GM23248 (cell line): ENCODE results near the gene SPATA16. TPM values are rescaled to one million over a fixed set of nuclear protein-coding genes. Genes with fewer than 3 reads are reported as not detected.

Experiments
- DNase-seq: peaks from one replicate; pipeline ENCODE4 v3.0.0-alpha.2; 2015
- H2AFZ ChIP-seq: fragments of 200-600 bp; sonication (generic); 2 replicates; pipeline ENCODE4 v1.6.1; 2016; ENCODE audit warnings: antibody characterized with exemption
- H3F3A ChIP-seq: fragments of 200-600 bp; sonication (generic); 2 replicates; pipeline ENCODE4 v1.6.1; 2016; ENCODE audit warnings: mild to moderate bottlenecking, antibody characterized with exemption, mixed run types; ENCODE audit not compliant: insufficient read depth
- H3K27ac ChIP-seq: fragments of 200-600 bp; sonication (generic); 2 replicates; pipeline ENCODE4 v1.5.1; 2016; ENCODE audit warnings: mild to moderate bottlenecking
- H3K27me3 ChIP-seq: fragments of 200-600 bp; sonication (generic); replicated peaks from 2 replicates; pipeline ENCODE4 v1.6.1; 2016; ENCODE audit warnings: mild to moderate bottlenecking; ENCODE audit not compliant: insufficient read depth
- H3K36me3 ChIP-seq: fragments of 200-600 bp; sonication (generic); 2 replicates; pipeline ENCODE4 v1.6.1; 2016; ENCODE audit warnings: low read depth, mild to moderate bottlenecking
- H3K4me1 ChIP-seq: fragments of 200-600 bp; sonication (generic); 2 replicates; pipeline ENCODE4 v1.6.1; 2016; ENCODE audit warnings: mild to moderate bottlenecking; ENCODE audit not compliant: insufficient read depth
- H3K4me2 ChIP-seq: fragments of 200-600 bp; sonication (generic); one replicate; pipeline ENCODE4 v1.6.1; 2016; ENCODE audit warnings: mild to moderate bottlenecking; ENCODE audit not compliant: unreplicated experiment
- H3K4me3 ChIP-seq: fragments of 200-600 bp; sonication (generic); 2 replicates; pipeline ENCODE4 v1.5.1; 2016; ENCODE audit warnings: mild to moderate bottlenecking
- H3K79me2 ChIP-seq: fragments of 200-600 bp; sonication (generic); 2 replicates; pipeline ENCODE4 v1.6.1; 2016; ENCODE audit warnings: mild to moderate bottlenecking; ENCODE audit not compliant: insufficient read depth
- H3K9ac ChIP-seq: fragments of 200-600 bp; sonication (generic); 2 replicates; pipeline ENCODE4 v1.6.1; 2016; ENCODE audit warnings: mild to moderate bottlenecking
- H3K9me2 ChIP-seq: fragments of 200-600 bp; sonication (generic); 2 replicates; pipeline ENCODE4 v1.6.1; 2016; ENCODE audit warnings: mixed run types, mild to moderate bottlenecking, moderate library complexity; ENCODE audit not compliant: insufficient read depth
- H3K9me3 ChIP-seq: fragments of 200-600 bp; sonication (generic); one replicate; pipeline ENCODE4 v1.6.1; 2017; ENCODE audit warnings: low read depth
- H4K20me1 ChIP-seq: fragments of 200-600 bp; sonication (generic); 2 replicates; pipeline ENCODE4 v1.6.0; 2016; ENCODE audit not compliant: insufficient read depth
- EZH2 ChIP-seq: fragments of 200-600 bp; sonication (generic); IDR thresholded peaks from 2 replicates; pipeline ENCODE4 v1.6.1; 2018; ENCODE audit warnings: antibody characterized with exemption, mild to moderate bottlenecking; ENCODE audit not compliant: insufficient read depth, poor library complexity, severe bottlenecking
- EZH2phosphoT487 ChIP-seq: fragments of 200-600 bp; sonication (generic); IDR thresholded peaks from 2 replicates; pipeline ENCODE4 v1.6.1; 2018; ENCODE audit warnings: antibody characterized with exemption, moderate library complexity, mild to moderate bottlenecking, low read depth; ENCODE audit not compliant: insufficient read depth
- WGBS, 2 experiments: methylation state at CpG; one replicate each; pipeline ENCODE4 v1.1.6; 2015 to 2017; ENCODE audit warnings: low lambda C conversion rate in 2 of 2, low coverage in 1 of 2; ENCODE audit errors: missing lambda C conversion rate in 2 of 2; 5-methylcytosine and 5-hydroxymethylcytosine counted together
- in situ Hi-C: fragments of 300-500 bp; cut with MboI; formaldehyde crosslinking; loops from 2 replicates; pipeline ENCODE4 v1.15.0; 2020
- polyA plus RNA-seq: library from polyadenylated mRNA; unstranded; fragments of >200 nt; fragmentation: Nextera tagmentation; extraction: Ambion mirVana; gene quantifications from 2 replicates; pipeline ENCODE4 v1.2.1, GENCODE V29; 2016
- total RNA-seq: library from RNA; depleted of rRNA; stranded (reverse); fragments of >200 nt; shearing (Covaris generic); gene quantifications from 2 replicates; pipeline ENCODE4 v1.2.3, GENCODE V29; 2014

SPATA16 gene
- total and polyA plus RNA-seq, 2 experiments from 2014 or later = not detected

DNA sequence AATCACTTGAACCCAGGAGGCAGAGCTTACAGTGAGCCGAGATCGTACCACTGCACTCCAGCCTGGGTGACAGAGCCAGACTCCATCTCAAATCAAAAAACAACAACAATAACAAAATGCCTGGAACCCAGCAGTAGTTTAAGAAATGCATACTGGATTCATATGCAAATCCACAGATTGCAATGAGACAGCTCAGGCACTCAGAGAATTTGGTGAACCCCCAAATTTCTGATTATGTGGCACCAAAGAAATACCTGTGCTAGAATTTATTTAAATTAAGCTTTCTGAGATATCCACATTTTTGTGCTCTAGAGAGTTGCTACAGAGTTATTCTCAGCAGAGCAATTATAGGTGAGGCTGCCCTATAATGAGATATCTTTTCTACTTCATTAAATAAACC lies 29.7 kb downstream of the SPATA16 start:
- no peaks in the 10 kb centered on the region for H3K9me3 ChIP-seq
- no peaks in the 10 kb centered on the region for H3K9me2 ChIP-seq
- H3K4me1 ChIP-seq = no peaks in the 10 kb centered on the region
- H3K4me3 ChIP-seq = no peak overlapping the region
- WGBS, 2 experiments = 58 to 64% methylated on average over 2 of the region's 2 CpGs
- no peak overlapping the region for H3K4me2 ChIP-seq
- H3K27ac ChIP-seq = no peak overlapping the region
- H4K20me1 ChIP-seq = no peaks in the 10 kb centered on the region
- no peaks in the 10 kb centered on the region for H3K27me3 ChIP-seq
- H2AFZ ChIP-seq = no peak overlapping the region
- no peak for DNase-seq
- H3K79me2 ChIP-seq = no peaks in the 10 kb centered on the region
- in situ Hi-C loops = no loop called here
- no peaks in the 10 kb centered on the region for H3F3A ChIP-seq
- TF ChIP-seq EZH2 = no peak
- TF ChIP-seq EZH2phosphoT487 = no peak
- no peak overlapping the region for H3K9ac ChIP-seq
- H3K36me3 ChIP-seq = no peaks in the 10 kb centered on the region

DNA sequence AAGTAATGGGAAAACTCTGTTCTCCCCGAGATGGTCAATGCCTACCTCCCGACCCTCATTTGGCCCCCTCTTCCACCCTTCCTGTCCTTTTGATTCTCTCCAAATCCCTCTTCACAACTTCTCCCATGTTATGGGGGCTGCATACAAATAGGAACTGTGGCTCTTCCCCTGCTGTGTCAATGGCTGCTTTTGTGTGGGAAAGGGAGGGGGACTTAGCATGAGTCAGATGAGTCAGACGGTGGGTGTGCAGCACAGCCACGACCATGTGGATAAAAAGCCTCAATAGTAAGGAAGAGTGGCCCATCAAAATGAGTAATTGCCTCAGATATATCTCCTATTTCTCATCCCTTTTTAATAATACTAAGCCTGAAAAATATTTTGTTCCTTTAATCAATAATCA lies 31.9 kb downstream of the SPATA16 start:
- TF ChIP-seq EZH2 (no peak), EZH2phosphoT487 (no peak)
- 6 to 17% methylated on average over 4 of the region's 4 CpGs for WGBS, 2 experiments
- Histone ChIP-seq H3K4me3 (no peak overlapping the region), H3K36me3 (no peaks in the 10 kb centered on the region), H3K27me3 (no peaks in the 10 kb centered on the region), H4K20me1 (no peaks in the 10 kb centered on the region), H3K4me1 (no peaks in the 10 kb centered on the region), H3K27ac (no peak overlapping the region), H3K9ac (no peak overlapping the region), H2AFZ (no peak overlapping the region), H3F3A (no peaks in the 10 kb centered on the region), H3K79me2 (no peaks in the 10 kb centered on the region), H3K9me2 (no peaks in the 10 kb centered on the region), H3K4me2 (no peak overlapping the region), H3K9me3 (no peaks in the 10 kb centered on the region)
- in situ Hi-C loops = no loop called here
- DNase-seq = no peak

DNA sequence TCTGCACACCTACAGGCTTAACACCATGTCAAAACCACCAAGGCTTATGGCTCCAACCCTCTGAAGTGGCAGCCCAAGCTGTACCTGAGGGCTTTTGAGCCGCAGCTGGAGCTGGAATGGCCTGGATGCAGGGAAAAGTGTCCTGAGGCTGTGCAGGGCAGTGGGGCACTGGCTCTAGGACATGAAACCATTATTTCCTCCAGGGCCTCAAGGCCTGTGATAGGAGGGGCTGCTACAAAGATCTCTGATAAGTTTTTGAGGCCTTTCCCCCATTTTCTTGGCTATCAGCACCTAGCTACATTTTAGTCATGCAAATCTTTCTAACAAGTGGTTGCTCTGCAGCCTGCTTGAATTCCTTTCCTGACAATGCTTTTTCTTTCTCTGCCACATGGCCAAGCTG lies 37.6 kb downstream of the SPATA16 start:
- Histone ChIP-seq H3K27ac (no peak overlapping the region), H3K4me1 (no peaks in the 10 kb centered on the region), H3K36me3 (no peaks in the 10 kb centered on the region), H3K4me2 (no peak overlapping the region), H3K27me3 (no peaks in the 10 kb centered on the region), H3K9me2 (no peaks in the 10 kb centered on the region), H3K9ac (no peak overlapping the region), H3F3A (no peaks in the 10 kb centered on the region), H3K79me2 (no peaks in the 10 kb centered on the region), H3K9me3 (no peaks in the 10 kb centered on the region), H3K4me3 (no peak overlapping the region), H2AFZ (no peak overlapping the region), H4K20me1 (no peaks in the 10 kb centered on the region)
- WGBS, 2 experiments = 19 to 29% methylated on average over 1 of the region's 1 CpG
- TF ChIP-seq EZH2 = no peak
- TF ChIP-seq EZH2phosphoT487 = no peak
- DNase-seq = no peak
- in situ Hi-C loops = no loop called here

DNA sequence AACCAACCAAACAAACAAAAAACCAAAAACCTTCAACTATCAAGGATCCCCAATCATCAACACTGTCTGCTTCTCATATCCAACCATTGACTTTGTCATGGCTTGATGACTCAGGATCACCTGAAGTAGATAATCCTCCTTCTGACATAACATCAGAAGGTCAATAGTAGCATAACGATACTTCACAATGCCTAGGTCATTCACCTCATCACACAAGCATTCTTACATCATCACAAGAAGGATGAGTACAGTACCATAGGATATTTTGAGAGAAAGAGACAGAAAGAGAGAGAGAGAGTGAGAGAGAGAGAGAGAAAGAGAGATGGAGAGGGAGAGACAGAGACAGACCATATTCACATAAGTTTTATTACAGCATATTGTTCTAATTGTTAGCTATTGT lies 42.1 kb downstream of the SPATA16 start:
- Histone ChIP-seq H3K4me2 (no peak overlapping the region), H3K9me3 (no peaks in the 10 kb centered on the region), H3F3A (no peaks in the 10 kb centered on the region), H3K9me2 (no peaks in the 10 kb centered on the region), H2AFZ (no peak overlapping the region), H3K27me3 (no peaks in the 10 kb centered on the region), H3K9ac (no peak overlapping the region), H3K4me1 (no peaks in the 10 kb centered on the region), H4K20me1 (no peaks in the 10 kb centered on the region), H3K79me2 (no peaks in the 10 kb centered on the region), H3K27ac (no peak overlapping the region), H3K36me3 (no peaks in the 10 kb centered on the region), H3K4me3 (no peak overlapping the region)
- DNase-seq = no peak
- TF ChIP-seq EZH2phosphoT487 (no peak), EZH2 (no peak)
- 36 to 39% methylated on average over 1 of the region's 1 CpG for WGBS, 2 experiments
- in situ Hi-C loops = no loop called here
